GM18868 (cell line): Measurements from ENCODE around the gene POLR2M.

Experiments
- ATAC-seq: cut with Tn5 transposase; IDR thresholded peaks from one replicate; pipeline ENCODE4 v1.9.1; 2021; ENCODE audit warnings: mild to moderate bottlenecking, moderate library complexity; ENCODE audit not compliant: unreplicated experiment

POLR2M gene

DNA sequence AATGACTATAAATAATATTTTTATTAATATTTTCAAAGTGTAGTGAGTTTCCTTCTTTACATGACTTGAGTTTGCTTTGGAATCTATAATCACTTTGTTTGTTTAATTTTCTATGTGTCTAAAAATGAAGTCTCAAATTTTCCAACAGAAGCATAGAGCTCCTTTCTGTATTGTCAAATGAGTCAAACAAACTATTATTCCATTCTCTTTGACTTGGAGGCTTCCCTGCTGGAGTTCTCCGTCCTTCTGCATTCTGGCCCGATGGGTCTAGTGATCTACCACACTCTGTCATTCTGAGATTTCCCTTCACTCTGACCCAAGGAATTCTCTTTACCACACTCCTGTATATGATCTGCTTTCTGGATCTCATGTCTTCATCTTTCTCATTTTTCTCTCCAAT lies 30.1 kb downstream of the POLR2M start:
- ATAC-seq, result no peak

DNA sequence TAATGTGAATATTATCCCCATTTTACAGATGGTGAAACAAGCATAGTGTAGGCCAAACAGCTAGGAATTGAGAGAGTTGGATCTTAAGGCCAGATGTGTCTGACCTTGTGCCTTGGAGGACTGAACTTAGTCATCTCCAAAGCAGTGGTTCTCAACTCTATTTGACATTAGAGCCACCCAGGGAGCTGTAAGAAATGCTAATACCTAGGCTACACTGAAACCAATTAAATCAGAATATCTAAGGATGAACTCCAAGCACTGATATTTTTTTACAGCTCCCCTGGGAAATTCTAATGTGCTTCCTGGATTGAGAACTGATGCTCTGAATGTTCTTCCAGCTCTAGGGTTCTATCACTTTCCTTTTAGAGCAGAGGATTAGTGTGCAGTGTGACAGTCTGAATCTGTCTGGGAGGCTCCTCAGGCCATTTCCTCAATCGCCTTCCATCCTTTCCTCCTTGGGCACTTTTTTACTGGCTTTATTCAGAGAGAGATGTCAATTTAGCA lies 32.3 kb downstream of the POLR2M start:
- no peak for ATAC-seq

DNA sequence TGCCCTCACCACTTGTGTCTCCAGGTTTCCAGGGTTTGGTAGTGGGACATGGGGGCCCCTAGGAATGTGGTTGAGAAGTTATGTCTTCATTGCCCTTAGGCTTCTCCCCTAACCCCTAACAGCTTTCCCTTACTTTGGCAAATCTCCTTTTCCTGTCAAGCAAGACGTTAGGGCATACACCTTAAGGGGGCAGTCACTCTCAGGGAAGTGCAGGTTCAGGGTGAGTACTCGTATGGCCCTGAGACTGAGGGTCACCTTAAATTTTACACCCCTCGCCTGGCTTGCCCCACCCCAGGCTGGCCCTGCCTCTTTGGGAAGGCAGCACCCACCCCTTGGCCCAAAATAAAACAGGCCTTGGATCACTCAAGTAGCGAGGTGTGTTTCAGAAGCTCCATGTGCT lies 33.5 kb downstream of the POLR2M start:
- no peak for ATAC-seq

DNA sequence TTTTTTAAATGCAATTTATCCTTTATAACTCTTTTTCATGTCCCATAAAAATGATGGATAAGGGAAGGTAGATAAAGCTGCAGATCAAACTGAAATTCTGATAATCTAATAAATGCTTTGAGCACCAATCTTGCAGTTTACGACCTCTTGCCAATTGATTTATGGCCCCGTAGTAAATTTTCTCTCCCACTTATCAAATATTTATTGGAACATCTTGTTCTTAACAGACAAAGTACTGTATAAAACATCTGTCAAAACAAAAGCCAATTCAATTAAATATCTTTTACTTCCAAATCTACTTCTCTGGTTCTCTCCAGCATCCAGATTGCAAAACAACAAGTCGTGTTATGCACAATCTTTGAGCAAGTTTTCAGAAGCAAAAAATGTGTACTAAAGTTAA lies 34.6 kb downstream of the POLR2M start:
- ATAC-seq, result no peak

DNA sequence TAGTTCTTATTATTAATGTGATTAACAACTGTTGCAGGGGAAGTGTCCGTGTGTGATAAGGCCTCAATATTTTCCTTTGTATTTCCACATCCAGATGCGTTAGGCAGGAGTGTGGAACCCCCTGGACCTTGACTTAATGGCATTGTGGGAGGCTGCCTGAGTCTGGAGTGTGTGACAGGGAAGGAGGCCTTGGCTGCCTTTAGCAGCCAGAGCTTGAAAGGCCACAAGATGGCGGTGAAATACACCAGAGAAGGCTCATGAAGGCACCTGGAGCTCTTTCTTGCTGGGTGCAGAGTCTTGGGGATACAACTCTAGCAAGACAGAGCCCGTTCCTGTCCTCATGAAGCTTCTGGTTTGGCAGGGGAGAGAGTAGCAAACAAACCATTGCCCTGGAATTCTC lies 36.9 kb downstream of the POLR2M start:
- ATAC-seq, result no peak

DNA sequence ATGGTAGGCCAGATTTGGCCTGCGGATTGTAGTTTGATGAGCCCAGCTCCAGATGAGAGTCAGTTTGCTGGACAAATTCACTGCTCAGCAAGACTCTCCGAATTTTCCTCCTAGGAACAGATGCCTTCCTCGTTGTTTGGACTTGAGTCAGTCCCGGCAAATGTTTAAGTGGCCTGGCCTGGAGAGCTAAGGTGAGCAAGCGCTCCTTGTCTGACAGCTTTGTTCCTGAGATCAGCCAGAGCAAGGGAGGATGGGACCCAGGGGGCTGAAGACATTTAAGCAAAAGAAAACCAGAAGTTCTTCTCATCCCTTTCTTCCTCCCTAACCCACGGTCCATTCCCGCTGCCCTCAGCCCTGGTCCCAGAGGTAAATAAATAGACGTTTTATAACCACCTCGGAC lies 40.3 kb downstream of the POLR2M start:
- ATAC-seq, result no peak

DNA sequence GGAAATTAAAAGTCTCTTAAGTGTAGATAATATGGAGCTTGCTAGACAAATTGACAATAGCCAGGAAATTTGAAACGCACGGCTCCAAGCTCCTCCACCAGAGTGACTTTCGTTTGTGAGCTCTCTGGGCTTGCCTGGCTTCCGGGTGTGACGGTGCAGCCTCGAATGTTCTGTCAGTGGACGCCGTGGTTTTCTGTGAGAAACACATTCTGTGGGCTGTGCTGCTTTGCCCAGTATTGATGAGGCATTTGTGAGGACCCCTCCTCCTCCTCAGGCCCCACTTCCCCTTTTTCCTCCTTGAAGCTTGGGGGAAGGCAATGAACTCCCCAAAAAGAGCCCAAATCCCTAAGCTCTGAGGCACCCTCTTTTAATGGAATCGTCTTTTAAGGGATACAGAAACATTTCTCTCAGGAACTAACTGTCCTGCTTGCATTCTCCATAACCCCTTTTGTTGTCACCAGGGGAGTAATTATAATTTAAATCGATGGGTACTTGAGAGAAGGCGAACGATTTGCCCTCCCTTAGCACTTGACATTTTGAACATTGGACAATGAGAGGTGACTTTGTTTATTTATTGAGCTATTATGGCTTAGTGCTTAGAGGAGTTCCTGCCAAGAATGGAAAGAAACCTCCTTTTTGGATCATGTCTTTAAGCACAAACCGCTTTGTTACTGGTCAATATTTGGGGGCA lies 40.8 kb downstream of the POLR2M start:
- no peak for ATAC-seq

DNA sequence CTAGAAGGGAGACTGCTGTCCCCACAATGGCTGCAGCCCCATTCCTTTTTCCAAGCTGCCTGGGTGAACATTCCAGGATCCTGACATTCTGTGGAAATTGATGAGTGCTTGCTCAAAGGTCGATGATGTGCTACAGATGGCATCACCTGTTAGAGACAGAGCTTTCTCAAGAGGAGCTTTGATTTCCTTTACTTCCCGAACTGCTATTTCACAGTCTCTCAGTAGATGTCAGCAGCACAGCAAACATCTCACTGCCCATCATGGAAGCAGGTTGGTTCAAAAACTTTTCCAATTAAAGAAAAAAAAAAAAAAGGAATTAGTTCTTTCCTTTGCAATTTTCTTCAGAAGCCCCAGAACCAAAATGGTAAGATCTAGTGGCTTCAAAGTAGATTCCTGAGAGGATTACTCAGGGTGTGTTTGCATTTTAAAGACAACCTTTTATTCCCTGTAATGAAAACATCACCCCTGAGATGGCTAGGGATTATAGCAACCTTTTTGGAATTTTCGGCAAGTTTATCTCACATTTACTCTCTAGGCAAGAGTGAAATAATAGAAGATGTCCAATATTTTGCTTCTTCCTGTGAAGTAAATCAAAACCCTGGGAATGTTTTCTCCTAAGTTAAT lies 44.8 kb downstream of the POLR2M start:
- no peak for ATAC-seq

DNA sequence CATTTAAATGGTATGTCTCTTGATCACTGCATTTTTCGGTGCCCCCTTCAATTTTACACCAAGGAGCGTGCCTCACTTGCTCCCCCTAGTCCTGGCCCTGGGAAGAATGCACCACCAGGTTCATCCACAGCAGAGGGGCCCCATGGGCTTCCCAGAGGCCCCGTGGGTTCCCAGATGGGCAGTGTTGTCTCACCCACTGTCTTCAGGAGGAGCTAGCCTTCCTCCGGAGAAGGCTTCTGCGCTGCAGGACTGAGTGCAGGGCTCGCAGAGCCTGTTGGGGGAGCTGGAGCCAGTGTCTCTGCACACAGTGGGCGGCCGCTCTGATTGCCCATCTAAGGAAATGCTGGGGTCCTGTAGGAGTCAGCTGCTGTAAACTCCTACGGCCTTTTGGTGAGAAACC lies 45.9 kb downstream of the POLR2M start:
- no peak for ATAC-seq

DNA sequence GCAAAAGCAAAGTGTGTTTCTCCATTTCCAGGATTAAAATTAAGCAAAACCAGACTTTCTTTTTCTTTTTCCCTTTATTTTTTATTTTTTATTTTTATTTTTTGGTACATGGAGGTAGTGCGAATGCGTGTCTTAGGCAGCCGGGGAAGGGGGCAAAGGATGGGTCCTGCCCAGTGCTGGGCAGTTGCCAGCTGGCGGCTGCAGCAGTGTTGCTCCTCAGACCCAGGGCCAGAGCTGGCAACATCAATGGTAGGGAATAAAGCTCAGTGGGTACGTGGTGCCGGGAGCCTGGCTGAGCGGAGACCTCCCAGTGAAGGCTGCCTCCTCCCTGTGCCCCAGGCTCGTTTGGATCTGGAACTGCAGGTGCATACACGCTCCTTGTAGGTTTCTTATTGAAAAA lies 46.3 kb downstream of the POLR2M start:
- no peak for ATAC-seq

DNA sequence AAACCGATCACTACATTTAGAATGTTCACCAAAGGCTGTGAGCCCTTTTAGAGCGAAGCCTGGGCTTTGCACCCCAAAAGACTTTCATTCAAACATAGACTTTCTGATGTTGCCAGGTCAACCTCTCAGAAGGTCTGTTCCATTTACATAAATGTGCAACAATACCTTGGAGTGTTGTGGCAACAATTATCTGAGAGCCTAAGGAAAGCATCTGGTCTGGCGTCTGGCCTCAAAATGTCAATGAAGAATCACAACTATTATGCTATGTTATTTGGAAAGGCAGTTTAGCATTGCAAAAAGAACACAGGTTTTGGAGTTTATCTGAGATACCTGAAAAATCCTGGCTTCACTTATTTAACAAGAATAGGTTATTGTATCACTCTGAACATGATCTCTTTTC lies 50.0 kb downstream of the POLR2M start:
- ATAC-seq, result no peak

DNA sequence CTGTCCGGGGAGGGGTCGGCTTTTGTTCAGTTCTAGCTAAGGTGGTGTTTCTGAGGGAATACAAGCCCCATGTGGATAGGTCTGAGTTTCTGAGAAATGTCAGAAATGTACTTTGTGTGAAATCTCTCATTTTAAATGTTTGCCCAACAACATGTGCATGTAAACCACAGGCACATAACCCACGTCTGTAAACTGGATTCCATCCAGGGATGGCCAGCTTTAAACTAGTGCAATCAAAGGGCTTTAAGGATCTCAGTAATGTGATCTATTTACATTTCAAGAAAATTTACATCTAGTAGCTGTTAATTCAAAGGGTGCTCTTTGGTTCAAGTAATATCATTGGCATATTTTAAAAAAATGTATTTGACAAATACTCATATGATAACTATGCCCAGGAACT lies 52.0 kb downstream of the POLR2M start:
- no peak for ATAC-seq

DNA sequence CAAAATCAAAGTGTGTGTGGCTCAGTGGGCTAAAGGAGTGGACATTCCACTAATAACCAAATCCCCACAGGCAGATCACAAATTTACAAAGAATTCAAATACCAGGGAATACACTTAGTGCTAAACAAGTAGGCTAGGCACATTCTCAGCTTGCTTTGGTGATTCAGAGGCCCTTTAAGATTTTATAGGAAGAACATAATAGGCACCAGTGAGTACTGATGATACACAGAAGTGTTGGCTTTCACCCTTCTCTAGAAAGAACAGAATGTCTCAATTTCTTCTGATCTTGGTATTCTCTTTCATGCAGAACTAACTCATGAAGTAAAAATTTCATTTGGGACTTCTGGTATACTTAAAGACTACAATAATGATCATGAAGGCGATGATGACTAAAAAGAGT lies 55.0 kb downstream of the POLR2M start:
- ATAC-seq, result no peak

DNA sequence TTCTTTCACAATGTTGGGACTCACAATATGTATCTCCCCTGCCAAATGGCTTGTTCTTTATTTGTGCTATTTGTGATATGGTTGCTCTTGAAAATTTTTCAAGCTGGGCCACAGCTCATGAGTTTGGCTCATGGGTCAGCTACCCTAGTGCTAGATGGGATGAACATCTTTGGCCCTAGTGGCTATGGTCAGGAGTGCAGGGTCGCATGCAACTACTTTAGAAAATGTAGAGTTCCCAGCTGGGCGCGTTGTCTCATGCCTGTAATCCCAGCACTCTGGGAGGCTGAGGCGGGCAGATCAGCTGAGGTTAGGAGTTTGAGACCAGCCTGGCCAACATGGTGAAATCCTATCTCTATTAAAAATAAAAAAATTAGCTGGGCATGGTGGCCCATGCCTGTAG lies 55.8 kb downstream of the POLR2M start:
- ATAC-seq, result no peak

DNA sequence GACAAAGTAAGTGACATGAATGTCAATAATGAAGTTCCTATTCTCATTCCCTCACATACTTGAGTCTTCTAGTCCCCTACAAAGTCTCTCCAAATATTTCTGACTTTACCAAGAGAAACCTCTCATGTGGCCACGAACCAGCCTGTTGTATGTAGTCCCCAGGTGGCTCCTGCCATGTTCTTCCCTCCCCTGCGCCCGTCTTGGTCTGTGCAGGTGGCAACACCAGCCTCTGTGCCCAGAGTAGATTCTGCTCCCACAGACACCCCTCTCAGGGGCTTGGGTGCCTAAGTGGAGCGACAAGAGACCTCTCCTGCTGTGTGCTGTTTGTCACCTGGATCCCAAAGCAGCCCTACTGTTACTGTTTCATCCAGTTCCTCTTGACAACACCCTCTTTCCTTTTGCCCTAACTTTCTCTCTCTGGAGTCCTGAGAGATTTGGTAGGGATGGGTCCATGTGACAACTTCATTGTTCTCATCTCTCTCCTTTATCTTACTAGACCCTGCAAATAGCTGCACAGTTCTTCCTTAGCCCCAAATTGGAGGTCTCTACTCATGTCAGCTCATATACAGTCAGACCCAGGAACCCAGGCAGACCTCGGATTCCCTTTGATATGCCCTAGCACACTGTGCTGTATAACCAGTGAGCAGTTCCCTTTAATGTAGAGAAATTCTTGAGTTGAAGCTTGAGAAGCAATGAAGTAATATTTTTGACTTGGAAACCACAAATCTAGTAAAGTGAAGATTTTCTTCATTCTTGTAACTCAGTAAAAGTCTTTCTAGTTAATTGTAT lies 56.9 kb downstream of the POLR2M start:
- ATAC-seq, result no peak
